Liver (tissue), 9 donors: ENCODE data around the gene NOTO. TPM values are rescaled to one million over a fixed set of nuclear protein-coding genes. Genes with fewer than 3 reads are reported as not detected.

Source experiments
- DNase-seq: peaks from one replicate; pipeline ENCODE4 v3.0.0-alpha.2; 2017; ENCODE audit warnings: low spot score
- H3K27ac ChIP-seq, 2 donors: one replicate each; pipeline ENCODE4 v1.7.0; 2013; ENCODE audit warnings: inconsistent platforms in 2 of 2, low read length in 2 of 2, control low read depth in 1 of 2, low read depth in 1 of 2, mild to moderate bottlenecking in 1 of 2
- H3K27me3 ChIP-seq, 4 donors: one replicate each; pipeline versions ENCODE4 v1.6.1 to v1.7.0; 2013; ENCODE audit warnings: low read length in 3 of 4, inconsistent platforms in 1 of 4, mild to moderate bottlenecking in 1 of 4, moderate library complexity in 1 of 4; ENCODE audit not compliant: control insufficient read depth in 4 of 4, insufficient read depth in 4 of 4
- H3K36me3 ChIP-seq, 4 donors: one replicate each; pipeline versions ENCODE4 v1.6.1 to v1.7.0; 2013; ENCODE audit warnings: low read length in 3 of 4, mild to moderate bottlenecking in 3 of 4, low read depth in 1 of 4, moderate library complexity in 1 of 4; ENCODE audit not compliant: control insufficient read depth in 4 of 4, insufficient read depth in 3 of 4
- H3K4me1 ChIP-seq, 4 donors: one replicate each; pipeline versions ENCODE4 v1.6.1 to v1.7.0; 2013; ENCODE audit warnings: low read length in 3 of 4, mild to moderate bottlenecking in 3 of 4, moderate library complexity in 1 of 4; ENCODE audit not compliant: control insufficient read depth in 4 of 4, insufficient read depth in 4 of 4
- H3K4me3 ChIP-seq, 3 donors: one replicate each; pipeline versions ENCODE4 v1.6.1 to v1.7.0; 2013; ENCODE audit warnings: low read length in 3 of 3, control low read depth in 1 of 3, low read depth in 1 of 3, mild to moderate bottlenecking in 1 of 3
- H3K9ac ChIP-seq, 2 donors: one replicate each; pipeline ENCODE4 v1.7.0; 2013; ENCODE audit warnings: low read length in 2 of 2, mild to moderate bottlenecking in 2 of 2, moderate library complexity in 2 of 2, control low read depth in 1 of 2, low read depth in 1 of 2
- H3K9me3 ChIP-seq, 4 donors: one replicate each; pipeline versions ENCODE4 v1.6.1 to v1.7.0; 2013; ENCODE audit warnings: low read length in 3 of 4; ENCODE audit not compliant: control insufficient read depth in 4 of 4
- EGR1 ChIP-seq, 2 donors: IDR thresholded peaks; 2 replicates each; pipeline ENCODE4 v1.6.1; 2016 to 2018; ENCODE audit warnings: antibody characterized with exemption in 2 of 2, low read depth in 2 of 2
- FOXA1 ChIP-seq: IDR thresholded peaks from 2 replicates; pipeline ENCODE4 v1.6.1; 2016; ENCODE audit warnings: antibody characterized with exemption
- FOXA2 ChIP-seq: IDR thresholded peaks from 2 replicates; pipeline ENCODE4 v1.6.1; 2016; ENCODE audit warnings: antibody characterized with exemption
- GABPA ChIP-seq, 2 donors: IDR thresholded peaks in 1 of 2; conservative IDR thresholded peaks in 1 of 2; 2 replicates each; pipeline ENCODE4 v1.6.1; 2016; ENCODE audit warnings: antibody characterized with exemption in 2 of 2, mild to moderate bottlenecking in 1 of 2, moderate library complexity in 1 of 2
- HNF4A ChIP-seq, 2 donors: conservative IDR thresholded peaks; 2 replicates each; pipeline ENCODE4 v1.6.1; 2016; ENCODE audit warnings: antibody characterized with exemption in 2 of 2, mild to moderate bottlenecking in 2 of 2
- HNF4G ChIP-seq: IDR thresholded peaks from 2 replicates; pipeline ENCODE4 v1.6.1; 2016; ENCODE audit warnings: antibody characterized with exemption
- JUND ChIP-seq, 2 donors: IDR thresholded peaks; 2 replicates each; pipeline ENCODE4 v1.6.1; 2016; ENCODE audit warnings: antibody characterized with exemption in 2 of 2
- NR2F2 ChIP-seq: IDR thresholded peaks from 2 replicates; pipeline ENCODE4 v1.6.1; 2016; ENCODE audit warnings: antibody characterized with exemption
- RAD21 ChIP-seq, 2 donors: IDR thresholded peaks; 2 replicates each; pipeline ENCODE4 v1.6.1; 2016; ENCODE audit warnings: antibody characterized with exemption in 2 of 2, mild to moderate bottlenecking in 2 of 2
- RXRA ChIP-seq, 2 donors: IDR thresholded peaks; 2 replicates each; pipeline ENCODE4 v1.6.1; 2017 to 2018; ENCODE audit warnings: antibody characterized with exemption in 2 of 2, mild to moderate bottlenecking in 1 of 2
- SP1 ChIP-seq: IDR thresholded peaks from 2 replicates; pipeline ENCODE4 v1.6.1; 2018; ENCODE audit warnings: antibody characterized with exemption, mild to moderate bottlenecking
- TAF1 ChIP-seq: conservative IDR thresholded peaks from 2 replicates; pipeline ENCODE4 v1.6.1; 2016; ENCODE audit warnings: antibody characterized with exemption, mild to moderate bottlenecking
- YY1 ChIP-seq: IDR thresholded peaks from 2 replicates; pipeline ENCODE4 v1.6.1; 2016; ENCODE audit warnings: antibody characterized with exemption, mild to moderate bottlenecking
- WGBS: extraction: QIAGEN DNeasy Blood & Tissue Kit; methylation state at CpG from one replicate; pipeline ENCODE4 v1.1.7; 2013; 5-methylcytosine and 5-hydroxymethylcytosine counted together
- polyA plus RNA-seq, 2 donors: library from polyadenylated mRNA; stranded (reverse) in 1 of 2; unstranded in 1 of 2; fragments of 200-250 nt in 1 of 2; fragments of >200 nt in 1 of 2; fragmentation: Nextera tagmentation in 1 of 2; extraction: Ambion mirVana in 1 of 2; gene quantifications; one replicate each; pipeline versions ENCODE4 v1.2.1 to v1.2.3, GENCODE V29; 2013 to 2015
- total RNA-seq, 2 donors: library from RNA; depleted of rRNA; stranded (reverse); fragments of >200 nt; gene quantifications; one replicate each; pipeline ENCODE4 v1.2.3, GENCODE V29; 2014
- TF ChIP-seq, protein P1 (sequence below): IDR thresholded peaks from 2 replicates; pipeline ENCODE4 v1.6.1; 2016; ENCODE audit warnings: antibody characterized with exemption
- TF ChIP-seq, protein P2 (sequence below): fragments of 150-350 bp; IDR thresholded peaks from 2 replicates; pipeline ENCODE4 v1.5.1; 2017; ENCODE audit warnings: improper control_type of control experiment, low read depth, low read length; ENCODE audit not compliant: missing input control
- TF ChIP-seq, protein P3 (sequence below): IDR thresholded peaks from 2 replicates; pipeline ENCODE4 v1.6.1; 2016; ENCODE audit warnings: antibody characterized with exemption, mild to moderate bottlenecking
- TF ChIP-seq, protein P4 (sequence below): IDR thresholded peaks from 2 replicates; pipeline ENCODE4 v1.6.1; 2016; ENCODE audit warnings: antibody characterized with exemption
- TF ChIP-seq, protein P5 (sequence below): IDR thresholded peaks from 2 replicates; pipeline ENCODE4 v1.6.1; 2016; ENCODE audit warnings: antibody characterized with exemption
- donor health status: healthy.
- donor health status: healthy.
- donor health status: healthy.
- donor health status: healthy.
- donor health status: healthy.

The NOTO gene
- total and polyA plus RNA-seq, 4 donors: not detected

DNA sequence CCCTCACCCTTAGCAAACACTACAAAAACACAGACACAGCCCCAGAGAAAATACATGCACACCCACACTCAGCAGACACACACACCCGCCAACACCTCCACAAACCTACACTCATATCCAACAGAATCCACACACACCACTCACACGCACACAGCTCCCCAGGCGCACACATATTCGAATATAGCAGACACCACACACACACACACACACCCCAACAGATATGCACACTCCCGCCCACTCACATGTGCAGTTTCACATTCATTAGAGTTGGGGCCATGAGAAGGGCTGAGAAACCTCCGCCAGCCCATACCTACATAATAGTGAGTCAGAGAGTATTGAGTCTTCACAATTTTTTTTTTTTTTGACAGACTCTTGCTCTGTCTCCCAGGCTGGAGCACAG, 29.4 kb upstream of the NOTO start:
- Histone ChIP-seq H3K27ac (no peak overlapping the region), H3K9ac (no peak overlapping the region), H3K4me3 (no peak overlapping the region), H3K4me1 (peaks cover 2 to 21% (median 15%) of the 10 kb centered on the region in 4 donors), H3K9me3 (no peaks in the 10 kb centered on the region), H3K27me3 (no peaks in the 10 kb centered on the region), H3K36me3 (no peaks in the 10 kb centered on the region)
- 91% methylated on average over 6 of the region's 6 CpGs for WGBS
- TF ChIP-seq GABPA (IDR thresholded peaks at IDR 0.05 in 1 of 2, conservative IDR thresholded peaks at IDR 0.05 in 1 of 2): no peak
- no peak for TF ChIP-seq FOXA1
- TF ChIP-seq JUND (IDR thresholded peaks at IDR 0.05): no peak
- TF ChIP-seq FOXA2: no peak
- TF ChIP-seq, protein P1, sequence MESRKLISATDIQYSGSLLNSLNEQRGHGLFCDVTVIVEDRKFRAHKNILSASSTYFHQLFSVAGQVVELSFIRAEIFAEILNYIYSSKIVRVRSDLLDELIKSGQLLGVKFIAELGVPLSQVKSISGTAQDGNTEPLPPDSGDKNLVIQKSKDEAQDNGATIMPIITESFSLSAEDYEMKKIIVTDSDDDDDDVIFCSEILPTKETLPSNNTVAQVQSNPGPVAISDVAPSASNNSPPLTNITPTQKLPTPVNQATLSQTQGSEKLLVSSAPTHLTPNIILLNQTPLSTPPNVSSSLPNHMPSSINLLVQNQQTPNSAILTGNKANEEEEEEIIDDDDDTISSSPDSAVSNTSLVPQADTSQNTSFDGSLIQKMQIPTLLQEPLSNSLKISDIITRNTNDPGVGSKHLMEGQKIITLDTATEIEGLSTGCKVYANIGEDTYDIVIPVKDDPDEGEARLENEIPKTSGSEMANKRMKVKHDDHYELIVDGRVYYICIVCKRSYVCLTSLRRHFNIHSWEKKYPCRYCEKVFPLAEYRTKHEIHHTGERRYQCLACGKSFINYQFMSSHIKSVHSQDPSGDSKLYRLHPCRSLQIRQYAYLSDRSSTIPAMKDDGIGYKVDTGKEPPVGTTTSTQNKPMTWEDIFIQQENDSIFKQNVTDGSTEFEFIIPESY: no peak
- TF ChIP-seq NR2F2: no peak
- DNase-seq: no peak

DNA sequence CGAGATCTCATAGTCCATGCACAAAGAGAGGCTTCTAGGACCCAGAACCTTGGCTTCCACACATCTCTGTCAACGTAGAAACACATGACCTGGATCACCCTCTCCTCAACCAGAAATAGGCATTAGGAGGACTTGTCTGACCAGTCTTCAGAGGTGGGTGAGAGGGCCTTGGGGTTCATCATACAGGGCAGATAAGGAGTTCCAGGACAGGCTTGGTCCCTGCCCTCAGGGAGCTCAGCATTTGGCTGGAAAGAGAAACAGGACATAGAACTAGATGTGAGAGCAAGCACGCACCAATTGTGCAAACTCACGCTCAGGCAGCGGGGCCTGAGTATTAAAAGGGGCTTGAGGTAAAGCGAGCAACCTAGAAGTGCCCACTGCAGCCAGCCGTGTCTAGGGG, 28.6 kb upstream of the NOTO start:
- Histone ChIP-seq H3K27me3 (no peaks in the 10 kb centered on the region), H3K27ac (no peak overlapping the region)
- 97% methylated on average over 7 of the region's 7 CpGs for whole genome bisulfite sequencing

More for the DNA sequence above, 28.6 kb upstream of the NOTO start:
- no peak overlapping the region for H3K9ac ChIP-seq
- DNase-seq: no peak
- no peaks in the 10 kb centered on the region for H3K9me3 ChIP-seq
- TF ChIP-seq RXRA (IDR thresholded peaks at IDR 0.05) (no peak), FOXA2 (no peak), HNF4G (no peak), EGR1 (IDR thresholded peaks at IDR 0.05; ENCODE audit: low read depth in 2 of 2) (no peak), SP1 (no peak), NR2F2 (no peak), FOXA1 (no peak), TAF1 (no peak), GABPA (IDR thresholded peaks at IDR 0.05 in 1 of 2, conservative IDR thresholded peaks at IDR 0.05 in 1 of 2) (no peak), RAD21 (IDR thresholded peaks at IDR 0.05) (no peak), HNF4A (conservative IDR thresholded peaks at IDR 0.05) (no peak), JUND (IDR thresholded peaks at IDR 0.05) (no peak), YY1 (no peak)
- TF ChIP-seq, protein P2, sequence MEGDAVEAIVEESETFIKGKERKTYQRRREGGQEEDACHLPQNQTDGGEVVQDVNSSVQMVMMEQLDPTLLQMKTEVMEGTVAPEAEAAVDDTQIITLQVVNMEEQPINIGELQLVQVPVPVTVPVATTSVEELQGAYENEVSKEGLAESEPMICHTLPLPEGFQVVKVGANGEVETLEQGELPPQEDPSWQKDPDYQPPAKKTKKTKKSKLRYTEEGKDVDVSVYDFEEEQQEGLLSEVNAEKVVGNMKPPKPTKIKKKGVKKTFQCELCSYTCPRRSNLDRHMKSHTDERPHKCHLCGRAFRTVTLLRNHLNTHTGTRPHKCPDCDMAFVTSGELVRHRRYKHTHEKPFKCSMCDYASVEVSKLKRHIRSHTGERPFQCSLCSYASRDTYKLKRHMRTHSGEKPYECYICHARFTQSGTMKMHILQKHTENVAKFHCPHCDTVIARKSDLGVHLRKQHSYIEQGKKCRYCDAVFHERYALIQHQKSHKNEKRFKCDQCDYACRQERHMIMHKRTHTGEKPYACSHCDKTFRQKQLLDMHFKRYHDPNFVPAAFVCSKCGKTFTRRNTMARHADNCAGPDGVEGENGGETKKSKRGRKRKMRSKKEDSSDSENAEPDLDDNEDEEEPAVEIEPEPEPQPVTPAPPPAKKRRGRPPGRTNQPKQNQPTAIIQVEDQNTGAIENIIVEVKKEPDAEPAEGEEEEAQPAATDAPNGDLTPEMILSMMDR: no peak
- TF ChIP-seq, protein P1: no peak
- TF ChIP-seq, protein P3, sequence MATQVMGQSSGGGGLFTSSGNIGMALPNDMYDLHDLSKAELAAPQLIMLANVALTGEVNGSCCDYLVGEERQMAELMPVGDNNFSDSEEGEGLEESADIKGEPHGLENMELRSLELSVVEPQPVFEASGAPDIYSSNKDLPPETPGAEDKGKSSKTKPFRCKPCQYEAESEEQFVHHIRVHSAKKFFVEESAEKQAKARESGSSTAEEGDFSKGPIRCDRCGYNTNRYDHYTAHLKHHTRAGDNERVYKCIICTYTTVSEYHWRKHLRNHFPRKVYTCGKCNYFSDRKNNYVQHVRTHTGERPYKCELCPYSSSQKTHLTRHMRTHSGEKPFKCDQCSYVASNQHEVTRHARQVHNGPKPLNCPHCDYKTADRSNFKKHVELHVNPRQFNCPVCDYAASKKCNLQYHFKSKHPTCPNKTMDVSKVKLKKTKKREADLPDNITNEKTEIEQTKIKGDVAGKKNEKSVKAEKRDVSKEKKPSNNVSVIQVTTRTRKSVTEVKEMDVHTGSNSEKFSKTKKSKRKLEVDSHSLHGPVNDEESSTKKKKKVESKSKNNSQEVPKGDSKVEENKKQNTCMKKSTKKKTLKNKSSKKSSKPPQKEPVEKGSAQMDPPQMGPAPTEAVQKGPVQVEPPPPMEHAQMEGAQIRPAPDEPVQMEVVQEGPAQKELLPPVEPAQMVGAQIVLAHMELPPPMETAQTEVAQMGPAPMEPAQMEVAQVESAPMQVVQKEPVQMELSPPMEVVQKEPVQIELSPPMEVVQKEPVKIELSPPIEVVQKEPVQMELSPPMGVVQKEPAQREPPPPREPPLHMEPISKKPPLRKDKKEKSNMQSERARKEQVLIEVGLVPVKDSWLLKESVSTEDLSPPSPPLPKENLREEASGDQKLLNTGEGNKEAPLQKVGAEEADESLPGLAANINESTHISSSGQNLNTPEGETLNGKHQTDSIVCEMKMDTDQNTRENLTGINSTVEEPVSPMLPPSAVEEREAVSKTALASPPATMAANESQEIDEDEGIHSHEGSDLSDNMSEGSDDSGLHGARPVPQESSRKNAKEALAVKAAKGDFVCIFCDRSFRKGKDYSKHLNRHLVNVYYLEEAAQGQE: no peak
- TF ChIP-seq, protein P4, sequence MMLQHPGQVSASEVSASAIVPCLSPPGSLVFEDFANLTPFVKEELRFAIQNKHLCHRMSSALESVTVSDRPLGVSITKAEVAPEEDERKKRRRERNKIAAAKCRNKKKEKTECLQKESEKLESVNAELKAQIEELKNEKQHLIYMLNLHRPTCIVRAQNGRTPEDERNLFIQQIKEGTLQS: no peak
- TF ChIP-seq, protein P5, sequence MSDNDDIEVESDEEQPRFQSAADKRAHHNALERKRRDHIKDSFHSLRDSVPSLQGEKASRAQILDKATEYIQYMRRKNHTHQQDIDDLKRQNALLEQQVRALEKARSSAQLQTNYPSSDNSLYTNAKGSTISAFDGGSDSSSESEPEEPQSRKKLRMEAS: no peak
- no peaks in the 10 kb centered on the region for H3K36me3 ChIP-seq
- H3K4me1 ChIP-seq: peaks cover 2 to 21% (median 15%) of the 10 kb centered on the region in 4 donors
- H3K4me3 ChIP-seq: no peak overlapping the region
